ENCODE data around the gene ARID5B.

Gene ARID5B

GRCh38 chr10:62115842-62116241, 214.3 kb downstream of the ARID5B start:
- TF ChIP-seq, protein P1, sequence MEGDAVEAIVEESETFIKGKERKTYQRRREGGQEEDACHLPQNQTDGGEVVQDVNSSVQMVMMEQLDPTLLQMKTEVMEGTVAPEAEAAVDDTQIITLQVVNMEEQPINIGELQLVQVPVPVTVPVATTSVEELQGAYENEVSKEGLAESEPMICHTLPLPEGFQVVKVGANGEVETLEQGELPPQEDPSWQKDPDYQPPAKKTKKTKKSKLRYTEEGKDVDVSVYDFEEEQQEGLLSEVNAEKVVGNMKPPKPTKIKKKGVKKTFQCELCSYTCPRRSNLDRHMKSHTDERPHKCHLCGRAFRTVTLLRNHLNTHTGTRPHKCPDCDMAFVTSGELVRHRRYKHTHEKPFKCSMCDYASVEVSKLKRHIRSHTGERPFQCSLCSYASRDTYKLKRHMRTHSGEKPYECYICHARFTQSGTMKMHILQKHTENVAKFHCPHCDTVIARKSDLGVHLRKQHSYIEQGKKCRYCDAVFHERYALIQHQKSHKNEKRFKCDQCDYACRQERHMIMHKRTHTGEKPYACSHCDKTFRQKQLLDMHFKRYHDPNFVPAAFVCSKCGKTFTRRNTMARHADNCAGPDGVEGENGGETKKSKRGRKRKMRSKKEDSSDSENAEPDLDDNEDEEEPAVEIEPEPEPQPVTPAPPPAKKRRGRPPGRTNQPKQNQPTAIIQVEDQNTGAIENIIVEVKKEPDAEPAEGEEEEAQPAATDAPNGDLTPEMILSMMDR (IDR thresholded peaks at IDR 0.05; ENCODE audit: low read length, missing control alignments): no peak
- DNase-seq (ENCODE audit: low read depth): no peak
- H3K4me3 ChIP-seq (replicated peaks; ENCODE audit: low read depth, low read length): no peak overlapping the region

- TF ChIP-seq, protein P1 (IDR thresholded peaks at IDR 0.05; ENCODE audit: low read length, missing control alignments): no peak
- DNase-seq (ENCODE audit: low read depth): no peak
- H3K4me3 ChIP-seq (replicated peaks; ENCODE audit: low read depth, low read length): no peak overlapping the region
Observed at GRCh38 chr10:62116896-62117295, 215.4 kb downstream of the ARID5B start.

DNA sequence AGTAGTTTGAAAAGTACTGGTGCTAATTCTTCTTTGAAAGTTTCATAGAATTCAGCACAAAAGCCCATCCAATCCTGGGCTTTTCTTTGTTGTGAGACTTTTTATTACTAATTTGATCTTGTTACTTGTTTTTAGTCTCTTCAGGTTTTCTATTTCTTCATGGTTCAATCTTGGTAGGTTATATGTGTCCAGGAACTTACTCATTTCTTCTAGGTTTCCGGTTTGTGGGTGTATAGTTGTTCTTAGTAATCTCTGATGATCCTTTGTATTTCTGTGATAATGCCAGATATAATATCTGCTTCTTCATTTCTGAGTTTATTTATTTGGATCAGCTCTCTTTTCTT, 219.7 kb downstream of the ARID5B start:
- TF ChIP-seq, protein P1 (IDR thresholded peaks at IDR 0.05; ENCODE audit: low read length, missing control alignments): no peak
- DNase-seq (ENCODE audit: low read depth): peak; percentile 29
- H3K4me3 ChIP-seq (replicated peaks; ENCODE audit: low read depth, low read length): no peak overlapping the region

- TF ChIP-seq, protein P1 (IDR thresholded peaks at IDR 0.05; ENCODE audit: low read length, missing control alignments): no peak
- no peak for DNase-seq (ENCODE audit: low read depth)
- no peak overlapping the region for H3K4me3 ChIP-seq (replicated peaks; ENCODE audit: low read depth, low read length)
Observed at GRCh38 chr10:62127975-62128374, 226.5 kb downstream of the ARID5B start.

- H3K4me3 ChIP-seq (replicated peaks; ENCODE audit: low read depth, low read length): no peak overlapping the region
- TF ChIP-seq, protein P1 (IDR thresholded peaks at IDR 0.05; ENCODE audit: low read length, missing control alignments): no peak
- DNase-seq (ENCODE audit: low read depth): peak; percentile 93
Observed at GRCh38 chr10:62130948-62131347, 229.4 kb downstream of the ARID5B start.

GRCh38 chr10:62131724-62132123, 230.2 kb downstream of the ARID5B start:
- peak; percentile 22 for DNase-seq (ENCODE audit: low read depth)
- no peak overlapping the region for H3K4me3 ChIP-seq (replicated peaks; ENCODE audit: low read depth, low read length)
- TF ChIP-seq, protein P1 (IDR thresholded peaks at IDR 0.05; ENCODE audit: low read length, missing control alignments): no peak

DNA sequence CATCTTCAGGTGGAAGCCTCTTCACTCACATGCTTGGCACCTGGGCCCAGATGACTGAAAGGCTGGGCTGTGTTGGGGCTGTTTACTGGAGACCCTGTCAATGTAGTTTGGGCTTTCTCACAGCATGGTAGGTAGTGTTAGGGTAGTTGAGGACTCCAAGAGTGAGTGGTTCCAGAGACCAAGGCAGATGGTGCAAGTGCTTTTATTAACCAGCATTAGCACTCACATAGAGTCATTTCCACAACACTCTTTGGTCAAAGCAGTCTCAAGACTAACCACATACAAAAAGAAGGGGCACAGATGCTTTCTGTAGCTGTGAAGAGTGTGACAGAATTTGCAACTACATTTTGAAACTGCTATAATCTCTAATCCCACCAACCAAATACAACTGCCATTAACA, 232.1 kb downstream of the ARID5B start:
- TF ChIP-seq, protein P1 (IDR thresholded peaks at IDR 0.05; ENCODE audit: low read length, missing control alignments): no peak
- DNase-seq (ENCODE audit: low read depth): no peak
- H3K4me3 ChIP-seq (replicated peaks; ENCODE audit: low read depth, low read length): no peak overlapping the region
